ENCODE data around the gene FAM149B1.

DNA sequence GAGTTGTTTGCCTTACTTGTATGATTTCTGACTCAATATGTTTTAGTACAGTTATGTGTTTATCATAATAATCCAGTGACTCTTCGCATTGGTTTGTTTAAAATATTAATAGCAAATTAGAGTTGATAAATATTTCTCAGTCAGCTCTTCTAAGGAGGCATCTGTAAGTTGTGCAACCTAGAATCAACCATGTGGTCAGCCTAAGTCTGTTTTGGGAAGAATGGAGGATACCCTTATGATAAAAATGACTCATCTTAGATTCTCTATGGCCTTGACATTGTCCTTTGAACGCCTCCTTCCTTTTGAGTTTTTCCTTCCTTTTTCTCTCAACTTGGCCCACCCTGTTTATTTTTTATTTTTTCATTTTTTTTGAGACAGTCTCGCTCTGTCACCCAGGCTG, 60.3 kb downstream of the FAM149B1 start:
- TF ChIP-seq, protein P1, sequence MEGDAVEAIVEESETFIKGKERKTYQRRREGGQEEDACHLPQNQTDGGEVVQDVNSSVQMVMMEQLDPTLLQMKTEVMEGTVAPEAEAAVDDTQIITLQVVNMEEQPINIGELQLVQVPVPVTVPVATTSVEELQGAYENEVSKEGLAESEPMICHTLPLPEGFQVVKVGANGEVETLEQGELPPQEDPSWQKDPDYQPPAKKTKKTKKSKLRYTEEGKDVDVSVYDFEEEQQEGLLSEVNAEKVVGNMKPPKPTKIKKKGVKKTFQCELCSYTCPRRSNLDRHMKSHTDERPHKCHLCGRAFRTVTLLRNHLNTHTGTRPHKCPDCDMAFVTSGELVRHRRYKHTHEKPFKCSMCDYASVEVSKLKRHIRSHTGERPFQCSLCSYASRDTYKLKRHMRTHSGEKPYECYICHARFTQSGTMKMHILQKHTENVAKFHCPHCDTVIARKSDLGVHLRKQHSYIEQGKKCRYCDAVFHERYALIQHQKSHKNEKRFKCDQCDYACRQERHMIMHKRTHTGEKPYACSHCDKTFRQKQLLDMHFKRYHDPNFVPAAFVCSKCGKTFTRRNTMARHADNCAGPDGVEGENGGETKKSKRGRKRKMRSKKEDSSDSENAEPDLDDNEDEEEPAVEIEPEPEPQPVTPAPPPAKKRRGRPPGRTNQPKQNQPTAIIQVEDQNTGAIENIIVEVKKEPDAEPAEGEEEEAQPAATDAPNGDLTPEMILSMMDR (conservative IDR thresholded peaks at IDR 0.05), result no peak
- no peak for TF ChIP-seq ZFX (IDR thresholded peaks at IDR 0.05)
